GM12874 (cell line): ENCODE measurements around the gene SRD5A3.

Source experiments
- CTCF ChIP-seq: IDR thresholded peaks from 2 replicates; pipeline ENCODE4 v1.5.1; 2011; ENCODE audit warnings: low read depth, mild to moderate bottlenecking, control low read depth, low read length, moderate library complexity; ENCODE audit not compliant: insufficient read depth

Gene SRD5A3

GRCh38 chr4:55396308-55397125 is 50.5 kb downstream of the SRD5A3 start:
- no peak for TF ChIP-seq CTCF

GRCh38 chr4:55397126-55397436 is 51.0 kb downstream of the SRD5A3 start:
- TF ChIP-seq CTCF = no peak

- no peak for TF ChIP-seq CTCF
Measured at GRCh38 chr4:55397520-55398321, 51.7 kb downstream of the SRD5A3 start.

- no peak for TF ChIP-seq CTCF
Measured at GRCh38 chr4:55398461-55398860, 52.4 kb downstream of the SRD5A3 start.

GRCh38 chr4:55398966-55399365 is 52.9 kb downstream of the SRD5A3 start:
- TF ChIP-seq CTCF = no peak

GRCh38 chr4:55399581-55399980 is 53.5 kb downstream of the SRD5A3 start:
- TF ChIP-seq CTCF = no peak

- no peak for TF ChIP-seq CTCF
Measured at GRCh38 chr4:55405073-55405472, 59.0 kb downstream of the SRD5A3 start.
